Measurements from ENCODE around the gene PHRF1. TPM values are rescaled to one million over a fixed set of nuclear protein-coding genes. Genes with fewer than 3 reads are reported as not detected.
"Not testable (repeated sequence)": the region's sequence is repeated elsewhere in the genome, so short reads cannot be mapped to it uniquely, and the experiment has no call there.

The PHRF1 gene
- polyA plus RNA-seq, 1 of the 3 experiments (the other 2 are of a cell fraction), result 22.7 TPM

- H3K4me1 ChIP-seq (ENCODE audit: control insufficient read depth in 1 of 2, insufficient read depth in 2 of 2, low read depth in 1 of 2, low read length in 1 of 2), result no peaks in the 10 kb centered on the region
- H3K36me3 ChIP-seq (replicated peaks in 1 of 2; ENCODE audit: control insufficient read depth in 1 of 2, insufficient read depth in 2 of 2, low read length in 1 of 2), result peaks cover 5 to 7% of the 10 kb centered on the region in 2 experiments
- ChIA-PET CTCF (interaction anchor here (1.4 kb wide), 1 partner anchor 82 kb away, joined by 6 read pairs; no protein-coding TSS in a partner anchor), POLR2A (no interaction called here)
- H4K20me1 ChIP-seq (ENCODE audit: insufficient read depth), result no peaks in the 10 kb centered on the region
- no peak overlapping the region for H3K4me2 ChIP-seq
- DNase-seq, result no peak
- H3K4me3 ChIP-seq (ENCODE audit: low read depth in 2 of 2, low read length in 1 of 2), result no peak overlapping the region
- H2AFZ ChIP-seq (ENCODE audit: low read depth), result no peak overlapping the region
- no peaks in the 10 kb centered on the region for H3K9me2 ChIP-seq
- H3K79me2 ChIP-seq (ENCODE audit: insufficient read depth), result no peaks in the 10 kb centered on the region
- no peaks in the 10 kb centered on the region for H3K27me3 ChIP-seq (ENCODE audit: insufficient read depth)
- 94% methylated on average over 16 of the region's 16 CpGs for WGBS (ENCODE audit: low lambda C conversion rate)
- H3K27ac ChIP-seq (ENCODE audit: low read depth in 2 of 2, low read length in 1 of 2), result no peak overlapping the region
- peaks cover 10% of the 10 kb centered on the region for H3F3A ChIP-seq (replicated peaks; ENCODE audit: insufficient read depth)
- TF ChIP-seq REST (IDR thresholded peaks at IDR 0.05; ENCODE audit: low read depth, low read length), result no peak
- no peak for TF ChIP-seq MAX (IDR thresholded peaks at IDR 0.05; ENCODE audit: low read depth)
- no peak for TF ChIP-seq SMC3 (IDR thresholded peaks at IDR 0.05; ENCODE audit: low read depth, low read length)
- no peak for TF ChIP-seq TAF1 (IDR thresholded peaks at IDR 0.05; ENCODE audit: borderline replicate concordance, low read depth, low read length)
- no peaks in the 10 kb centered on the region for H3K9me3 ChIP-seq
- no peak overlapping the region for H3K9ac ChIP-seq
Measured at GRCh38 chr11:645536-645935, 69.3 kb downstream of the PHRF1 start.

GRCh38 chr11:646214-646613, 69.9 kb downstream of the PHRF1 start:
- no peak overlapping the region for H3K27ac ChIP-seq (ENCODE audit: low read depth in 2 of 2, low read length in 1 of 2)
- no peaks in the 10 kb centered on the region for H3K27me3 ChIP-seq (ENCODE audit: insufficient read depth)
- peaks cover 14% of the 10 kb centered on the region for H3F3A ChIP-seq (replicated peaks; ENCODE audit: insufficient read depth)
- H3K9ac ChIP-seq, result no peak overlapping the region
- no peak for TF ChIP-seq EZH2phosphoT487 (IDR thresholded peaks at IDR 0.05; ENCODE audit: borderline replicate concordance, low read depth)
- TF ChIP-seq MXI1 (IDR thresholded peaks at IDR 0.05; ENCODE audit: low read depth, low read length), result no peak
- TF ChIP-seq NRF1 (IDR thresholded peaks at IDR 0.05; ENCODE audit: low read depth, low read length), result no peak
- TF ChIP-seq RAD21 (IDR thresholded peaks at IDR 0.05; ENCODE audit: low read length), result no peak
- no peak for TF ChIP-seq FOSL2 (IDR thresholded peaks at IDR 0.05; ENCODE audit: borderline replicate concordance, low read depth)
- TF ChIP-seq USF2 (IDR thresholded peaks at IDR 0.05; ENCODE audit: borderline replicate concordance, low read depth, low read length), result no peak
- no peak for TF ChIP-seq TCF12 (IDR thresholded peaks at IDR 0.05)
- no peak for TF ChIP-seq CTCF (IDR thresholded peaks at IDR 0.05)
- no peak for TF ChIP-seq CHD2 (IDR thresholded peaks at IDR 0.05; ENCODE audit: low read length, partially characterized antibody)
- TF ChIP-seq ELF1 (IDR thresholded peaks at IDR 0.05), result no peak
- H3K9me3 ChIP-seq, result no peaks in the 10 kb centered on the region
- H3K79me2 ChIP-seq (ENCODE audit: insufficient read depth), result no peaks in the 10 kb centered on the region
- WGBS (ENCODE audit: low lambda C conversion rate), result 92% methylated on average over 14 of the region's 14 CpGs
- H4K20me1 ChIP-seq (ENCODE audit: insufficient read depth), result no peaks in the 10 kb centered on the region
- H3K36me3 ChIP-seq (replicated peaks in 1 of 2; ENCODE audit: control insufficient read depth in 1 of 2, insufficient read depth in 2 of 2, low read length in 1 of 2), result peaks cover 5 to 7% of the 10 kb centered on the region in 2 experiments
- DNase-seq, result no peak
- ChIA-PET POLR2A (no interaction called here), CTCF (interaction anchor here (1.4 to 2.0 kb wide), 2 partner anchors 81 to 91 kb away, joined by 6 read pairs; no protein-coding TSS in a partner anchor)
- no peak overlapping the region for H3K4me3 ChIP-seq (ENCODE audit: low read depth in 2 of 2, low read length in 1 of 2)
- no peaks in the 10 kb centered on the region for H3K9me2 ChIP-seq
- no peak overlapping the region for H3K4me2 ChIP-seq
- no peaks in the 10 kb centered on the region for H3K4me1 ChIP-seq (ENCODE audit: control insufficient read depth in 1 of 2, insufficient read depth in 2 of 2, low read depth in 1 of 2, low read length in 1 of 2)
- no peak overlapping the region for H2AFZ ChIP-seq (ENCODE audit: low read depth)

GRCh38 chr11:647672-648158, 71.4 kb downstream of the PHRF1 start:
- H2AFZ ChIP-seq (ENCODE audit: low read depth); H3K9ac ChIP-seq; H3K27ac ChIP-seq (ENCODE audit: low read depth in 2 of 2, low read length in 1 of 2); DNase-seq; H3K79me2 ChIP-seq (ENCODE audit: insufficient read depth); H3K27me3 ChIP-seq (ENCODE audit: insufficient read depth); POLR2A ChIA-PET; H3K9me2 ChIP-seq; H3K36me3 ChIP-seq (replicated peaks in 1 of 2; ENCODE audit: control insufficient read depth in 1 of 2, insufficient read depth in 2 of 2, low read length in 1 of 2); H3K9me3 ChIP-seq; H3K4me2 ChIP-seq; H3K4me1 ChIP-seq (ENCODE audit: control insufficient read depth in 1 of 2, insufficient read depth in 2 of 2, low read depth in 1 of 2, low read length in 1 of 2); H4K20me1 ChIP-seq (ENCODE audit: insufficient read depth); H3K4me3 ChIP-seq (ENCODE audit: low read depth in 2 of 2, low read length in 1 of 2): not testable (repeated sequence)
- H3F3A ChIP-seq (replicated peaks; ENCODE audit: insufficient read depth), result peaks cover 14% of the 10 kb centered on the region
- 78% methylated on average over 9 of the region's 14 CpGs for WGBS (ENCODE audit: low lambda C conversion rate)
- CTCF ChIA-PET, result interaction anchor here (2.0 kb wide), 1 partner anchor 93 kb away, joined by 6 read pairs; no protein-coding TSS in a partner anchor
